Small intestine (tissue), 7 donors: Measurements from ENCODE around the gene WASHC1. TPM values are rescaled to one million over a fixed set of nuclear protein-coding genes. Genes with fewer than 3 reads are reported as not detected.
"Not testable (repeated sequence)": the region's sequence is repeated elsewhere in the genome, so short reads cannot be mapped to it uniquely, and the experiment has no call there.

Experiments
- DNase-seq, 2 donors: peaks; one replicate each; pipeline versions ENCODE4 v3.0.0 to v3.0.0-alpha.2; 2013
- FAIRE-seq: peaks from 2 replicates; lab custom pipeline; 2012; peaks lifted over from hg19 to GRCh38; lab: Jason Lieb, UNC
- H3K27ac ChIP-seq, 3 donors: one replicate each; pipeline ENCODE4 v1.5.1; 2013; ENCODE audit warnings: low read length in 2 of 3, mild to moderate bottlenecking in 2 of 3, control low read depth in 1 of 3, inconsistent platforms in 1 of 3, low read depth in 1 of 3, moderate library complexity in 1 of 3
- H3K27me3 ChIP-seq, 3 donors: one replicate each; pipeline ENCODE4 v1.6.1; 2013; ENCODE audit warnings: low read length in 3 of 3, inconsistent platforms in 1 of 3; ENCODE audit not compliant: control insufficient read depth in 3 of 3, insufficient read depth in 3 of 3
- H3K36me3 ChIP-seq, 3 donors: one replicate each; pipeline ENCODE4 v1.6.1; 2013; ENCODE audit warnings: low read length in 3 of 3, inconsistent platforms in 1 of 3, low read depth in 1 of 3, mild to moderate bottlenecking in 1 of 3, moderate library complexity in 1 of 3; ENCODE audit not compliant: control insufficient read depth in 3 of 3, insufficient read depth in 2 of 3
- H3K4me1 ChIP-seq, 3 donors: one replicate each; pipeline ENCODE4 v1.6.1; 2013; ENCODE audit warnings: low read length in 2 of 3, inconsistent platforms in 1 of 3, low read depth in 1 of 3, mild to moderate bottlenecking in 1 of 3, moderate library complexity in 1 of 3; ENCODE audit not compliant: control insufficient read depth in 3 of 3, insufficient read depth in 2 of 3
- H3K4me3 ChIP-seq, 3 donors: one replicate each; pipeline ENCODE4 v1.5.1; 2013; ENCODE audit warnings: low read length in 3 of 3, control low read depth in 1 of 3, inconsistent platforms in 1 of 3, low read depth in 1 of 3, mild to moderate bottlenecking in 1 of 3, moderate library complexity in 1 of 3
- H3K9me3 ChIP-seq, 2 donors: one replicate each; pipeline ENCODE4 v1.6.1; 2013; ENCODE audit warnings: low read depth in 1 of 2, low read length in 1 of 2; ENCODE audit not compliant: control insufficient read depth in 2 of 2, insufficient read depth in 1 of 2
- WGBS, 3 donors: extraction: QIAGEN DNeasy Blood & Tissue Kit; methylation state at CpG; one replicate each; pipeline ENCODE4 v1.1.7; 2013; 5-methylcytosine and 5-hydroxymethylcytosine counted together
- polyA plus RNA-seq, 4 donors: library from polyadenylated mRNA; stranded (reverse) in 3 of 4; unstranded in 1 of 4; fragments of 200-250 nt in 3 of 4; fragments of 120-200 nt in 1 of 4; gene quantifications; one replicate each; pipeline versions ENCODE4 v1.2.1 to v1.2.3, GENCODE V29; 2013
- donor health status: healthy with polysubstance abuse.
- donor health status: control.
- donor health status: control.
- donor health status: Bipolar disorder and iron deficiency.
- donor health status: healthy.

WASHC1 gene
- polyA plus RNA-seq, 4 donors = 17.9 to 76.5 (median 36.4) TPM

GRCh38 chr9:48190-48842, 19.1 kb upstream of the WASHC1 start:
- DNase-seq, H3K27me3 ChIP-seq, H3K36me3 ChIP-seq, H3K9me3 ChIP-seq, FAIRE-seq, H3K4me1 ChIP-seq, H3K27ac ChIP-seq, H3K4me3 ChIP-seq: not testable (repeated sequence)
- WGBS, 3 donors = 51 to 60% (median 57%) methylated on average over 5 of the region's 5 CpGs

DNA sequence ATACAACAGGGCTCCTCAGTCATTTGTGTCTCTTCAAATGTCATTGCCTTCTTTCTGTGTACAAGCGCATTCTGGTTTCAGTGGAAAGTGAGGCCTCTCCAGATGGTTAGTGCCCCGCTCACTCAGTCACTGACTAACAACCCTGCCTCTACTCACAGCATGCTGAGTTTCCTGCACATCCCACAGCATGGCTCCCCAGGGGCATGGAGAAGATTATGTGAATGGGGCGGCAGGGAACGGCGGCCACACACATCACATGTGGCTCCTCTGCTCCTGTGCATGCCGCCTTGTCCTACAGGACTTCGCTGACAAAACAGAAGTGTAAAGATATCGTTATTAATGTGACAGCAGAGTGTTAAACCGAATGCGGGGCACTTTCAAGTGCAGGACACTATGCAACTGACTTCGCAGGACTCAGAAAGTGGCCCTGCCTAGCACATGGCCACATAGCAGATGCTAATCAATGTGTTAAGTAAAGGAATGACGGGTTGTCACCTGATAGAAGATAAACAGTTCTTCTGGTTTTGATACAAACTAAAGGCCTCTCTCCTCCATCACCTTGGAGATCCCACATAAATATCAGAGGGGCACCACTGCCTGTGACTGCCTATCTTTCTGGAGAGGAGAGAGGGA, 17.5 kb upstream of the WASHC1 start:
- WGBS, 3 donors = 84 to 93% (median 88%) methylated on average over 7 to 11 of the region's 12 CpGs
- not testable (repeated sequence) for H3K36me3 ChIP-seq, FAIRE-seq

GRCh38 chr9:46164-46563, 16.9 kb upstream of the WASHC1 start:
- not testable (repeated sequence) for FAIRE-seq, H3K27me3 ChIP-seq, H3K27ac ChIP-seq, H3K4me1 ChIP-seq, H3K4me3 ChIP-seq, H3K9me3 ChIP-seq, H3K36me3 ChIP-seq, DNase-seq
- 60 to 67% (median 66%) methylated on average over 6 of the region's 6 CpGs for WGBS, 3 donors

More for the DNA sequence above, 17.5 kb upstream of the WASHC1 start:
- not testable (repeated sequence) for H3K27ac ChIP-seq, H3K27me3 ChIP-seq, DNase-seq, H3K4me3 ChIP-seq, H3K9me3 ChIP-seq, H3K4me1 ChIP-seq

GRCh38 chr9:45180-45878, 16.1 kb upstream of the WASHC1 start:
- H3K27me3 ChIP-seq, H3K27ac ChIP-seq, FAIRE-seq, H3K4me3 ChIP-seq, DNase-seq, H3K36me3 ChIP-seq, H3K9me3 ChIP-seq, H3K4me1 ChIP-seq: not testable (repeated sequence)
- 89 to 93% (median 90%) methylated on average over 14 of the region's 16 CpGs for WGBS, 3 donors

GRCh38 chr9:44416-44815, 15.2 kb upstream of the WASHC1 start:
- H3K27me3 ChIP-seq, H3K4me1 ChIP-seq, FAIRE-seq, H3K9me3 ChIP-seq, H3K36me3 ChIP-seq, H3K4me3 ChIP-seq, H3K27ac ChIP-seq, DNase-seq: not testable (repeated sequence)
- WGBS, 3 donors = 73 to 80% (median 74%) methylated on average over 3 of the region's 3 CpGs

- WGBS, 3 donors = 88 to 92% (median 91%) methylated on average over 2 to 3 of the region's 3 CpGs
- not testable (repeated sequence) for H3K36me3 ChIP-seq, H3K27ac ChIP-seq, H3K9me3 ChIP-seq, H3K4me1 ChIP-seq, FAIRE-seq, H3K27me3 ChIP-seq, DNase-seq, H3K4me3 ChIP-seq
Measured at GRCh38 chr9:43636-44035, 14.4 kb upstream of the WASHC1 start.

DNA sequence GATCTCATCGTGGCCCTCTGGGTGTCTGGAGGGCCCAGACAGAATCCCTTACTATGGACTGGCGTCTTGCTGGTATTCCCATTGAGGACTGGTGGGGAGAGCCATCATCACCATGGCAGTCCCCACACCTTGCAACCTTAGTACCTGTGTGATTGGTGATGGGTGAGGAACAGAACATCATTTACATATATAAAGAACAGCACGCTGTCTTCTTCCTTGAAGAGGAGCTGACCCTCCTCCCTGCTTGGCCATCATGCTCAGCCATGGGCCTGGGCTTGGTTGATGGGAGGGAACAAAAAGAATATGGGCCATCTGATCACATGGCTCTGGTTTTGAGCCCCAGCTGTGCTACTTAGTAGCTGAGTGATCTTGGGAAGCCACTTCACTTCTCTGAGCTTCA, 13.9 kb upstream of the WASHC1 start:
- not testable (repeated sequence) for H3K27me3 ChIP-seq, H3K4me1 ChIP-seq, H3K36me3 ChIP-seq, H3K4me3 ChIP-seq, H3K27ac ChIP-seq, H3K9me3 ChIP-seq, FAIRE-seq, DNase-seq
- whole genome bisulfite sequencing, 3 donors = 47 to 80% (median 67%) methylated on average over 2 to 3 of the region's 3 CpGs

DNA sequence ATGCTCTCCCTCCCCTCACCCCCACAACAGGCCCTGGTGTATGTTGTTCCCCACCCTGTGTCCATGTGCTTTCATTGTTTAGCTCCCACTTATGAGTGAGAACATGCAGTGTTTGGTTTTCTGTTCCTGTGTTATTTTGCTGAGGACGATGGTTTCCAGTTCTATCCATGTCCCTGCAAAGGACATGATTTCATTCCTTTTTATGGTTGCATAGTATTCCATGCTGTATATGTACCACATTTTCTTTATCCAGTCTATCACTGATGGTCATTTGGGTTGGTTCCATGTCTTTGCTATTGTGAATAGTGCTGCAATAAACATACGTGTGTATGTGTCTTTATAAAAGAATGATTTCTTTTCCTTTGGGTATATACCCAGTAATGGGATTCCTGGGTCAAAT, 12.6 kb upstream of the WASHC1 start:
- DNase-seq, H3K4me3 ChIP-seq, H3K27ac ChIP-seq, H3K27me3 ChIP-seq, H3K36me3 ChIP-seq, H3K4me1 ChIP-seq, H3K9me3 ChIP-seq, FAIRE-seq: not testable (repeated sequence)
- 80 to 83% (median 81%) methylated on average over 2 of the region's 2 CpGs for WGBS, 3 donors
